ENCODE data around the gene ALDH1L1. TPM values are rescaled to one million over a fixed set of nuclear protein-coding genes. Genes with fewer than 3 reads are reported as not detected.

The ALDH1L1 gene
- total and polyA plus RNA-seq, 2 of the 4 experiments (the other 2 are of a cell fraction): not detected

DNA sequence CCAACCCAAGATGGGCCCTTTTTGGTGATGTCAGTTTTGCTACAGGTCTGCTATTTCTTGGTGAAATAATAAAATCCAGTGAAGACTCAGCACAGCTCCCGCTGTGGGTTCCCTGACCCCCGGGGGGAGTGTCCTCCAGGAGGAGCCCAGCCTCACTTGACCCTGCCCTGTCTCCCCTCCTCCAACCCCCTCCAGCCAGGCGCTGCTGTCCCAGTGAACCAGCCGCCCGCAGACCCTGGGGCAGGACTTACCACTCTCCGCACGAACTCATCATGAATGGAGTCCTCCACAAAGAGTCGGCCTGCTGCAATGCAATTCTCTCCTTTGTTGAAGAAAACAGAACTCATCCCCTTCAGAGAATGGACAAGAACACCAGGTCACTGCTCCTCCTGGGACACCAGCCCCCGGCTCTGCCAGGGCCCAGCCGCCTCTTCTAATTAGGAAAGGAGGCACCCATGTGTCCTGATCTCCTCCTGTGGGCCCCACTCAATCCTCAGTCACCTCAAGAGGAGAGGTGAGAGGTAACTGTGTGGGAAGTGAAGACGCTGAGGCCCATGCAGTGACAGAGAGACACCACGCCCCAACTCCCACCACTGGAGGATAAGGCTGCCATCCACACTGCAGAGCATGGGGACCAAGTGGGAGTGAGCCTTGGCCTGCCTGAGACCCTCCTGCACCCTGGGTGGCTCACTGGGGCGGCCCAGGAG, 67.7 kb downstream of the ALDH1L1 start:
- H4K5ac ChIP-seq (ENCODE audit: low read depth, low read length): no peak overlapping the region
- H3K27me3 ChIP-seq (ENCODE audit: control insufficient read depth, insufficient read depth, low read length): peaks cover 28% of the 10 kb centered on the region
- no peak overlapping the region for H4K8ac ChIP-seq (ENCODE audit: low read depth in 2 of 2, low read length in 2 of 2)
- DNase-seq: no peak
- POLR2A ChIA-PET (ENCODE audit: unreplicated experiment): interaction anchor here (0.5 kb wide), 1 partner anchor 41 kb away, joined by 4 read pairs; no protein-coding TSS in a partner anchor
- no peak overlapping the region for H3K27ac ChIP-seq (ENCODE audit: insufficient read depth, low read length)
- no peak overlapping the region for H2AFZ ChIP-seq (replicated peaks; ENCODE audit: low read length, poor library complexity)
- no peaks in the 10 kb centered on the region for H3K79me1 ChIP-seq (ENCODE audit: low read depth in 1 of 2, low read length in 2 of 2)
- H2BK15ac ChIP-seq (ENCODE audit: low read depth, low read length): no peak overlapping the region
- no peak overlapping the region for H3K4ac ChIP-seq (ENCODE audit: low read depth, low read length)
- no peaks in the 10 kb centered on the region for H3K9me3 ChIP-seq (ENCODE audit: control insufficient read depth, insufficient read depth, low read length)
- no peaks in the 10 kb centered on the region for H3K9me1 ChIP-seq (ENCODE audit: insufficient read depth, low read length)
- H2BK5ac ChIP-seq (ENCODE audit: low read depth, low read length, poor library complexity, severe bottlenecking): no peak overlapping the region
- H3K56ac ChIP-seq (ENCODE audit: extremely low read depth, insufficient read depth, low read length): no peak overlapping the region
- ATAC-seq (ENCODE audit: low read depth): no peak
- intact Hi-C loops (cut with micrococcal nuclease): no loop called here
- no peaks in the 10 kb centered on the region for H3K36me3 ChIP-seq (ENCODE audit: control insufficient read depth, insufficient read depth, low read length)
- no peak overlapping the region for H2AK5ac ChIP-seq (ENCODE audit: low read depth, low read length)
- no peak for TF ChIP-seq USF2 (IDR thresholded peaks at IDR 0.05; ENCODE audit: low read depth, low read length)
- no peak for TF ChIP-seq FOS (IDR thresholded peaks at IDR 0.05; ENCODE audit: low read depth, low read length)
- no peak for TF ChIP-seq MAFK (IDR thresholded peaks at IDR 0.05; ENCODE audit: low read depth, low read length)
- no peak for TF ChIP-seq RAD21 (IDR thresholded peaks at IDR 0.05; ENCODE audit: low read length)
- TF ChIP-seq SMC3 (IDR thresholded peaks at IDR 0.05; ENCODE audit: low read depth, low read length): no peak
- TF ChIP-seq MAZ (IDR thresholded peaks at IDR 0.05; ENCODE audit: borderline replicate concordance, low read depth, low read length): no peak
- TF ChIP-seq POLR2A (IDR thresholded peaks at IDR 0.05; ENCODE audit: low read depth, low read length): no peak
- TF ChIP-seq RFX5 (IDR thresholded peaks at IDR 0.05; ENCODE audit: low read depth, low read length): no peak
- no peak for TF ChIP-seq CHD1 (IDR thresholded peaks at IDR 0.05; ENCODE audit: low read depth, low read length)
- TF ChIP-seq CEBPB (IDR thresholded peaks at IDR 0.05; ENCODE audit: low read depth, low read length): no peak
- TF ChIP-seq CTCF (conservative IDR thresholded peaks at IDR 0.05; ENCODE audit: low read depth, low read length): no peak
- TF ChIP-seq RCOR1 (IDR thresholded peaks at IDR 0.05; ENCODE audit: insufficient replicate concordance, low read length): no peak
- TF ChIP-seq, protein P1, sequence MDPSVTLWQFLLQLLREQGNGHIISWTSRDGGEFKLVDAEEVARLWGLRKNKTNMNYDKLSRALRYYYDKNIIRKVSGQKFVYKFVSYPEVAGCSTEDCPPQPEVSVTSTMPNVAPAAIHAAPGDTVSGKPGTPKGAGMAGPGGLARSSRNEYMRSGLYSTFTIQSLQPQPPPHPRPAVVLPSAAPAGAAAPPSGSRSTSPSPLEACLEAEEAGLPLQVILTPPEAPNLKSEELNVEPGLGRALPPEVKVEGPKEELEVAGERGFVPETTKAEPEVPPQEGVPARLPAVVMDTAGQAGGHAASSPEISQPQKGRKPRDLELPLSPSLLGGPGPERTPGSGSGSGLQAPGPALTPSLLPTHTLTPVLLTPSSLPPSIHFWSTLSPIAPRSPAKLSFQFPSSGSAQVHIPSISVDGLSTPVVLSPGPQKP (IDR thresholded peaks at IDR 0.05; ENCODE audit: borderline replicate concordance, low read depth, low read length): no peak
- no peak for TF ChIP-seq NFE2L2 (IDR thresholded peaks at IDR 0.05; ENCODE audit: low read depth, low read length)
- no peak for TF ChIP-seq BHLHE40 (IDR thresholded peaks at IDR 0.05; ENCODE audit: low read depth, low read length)
- H3K14ac ChIP-seq (replicated peaks; ENCODE audit: low read depth, low read length): no peak overlapping the region
- no peak overlapping the region for H2BK20ac ChIP-seq (ENCODE audit: low read depth, low read length)
- no peak overlapping the region for H2BK120ac ChIP-seq (ENCODE audit: low read depth, low read length)
- H2AK9ac ChIP-seq (replicated peaks; ENCODE audit: low read depth, low read length, poor library complexity): no peak overlapping the region
- H4K20me1 ChIP-seq (ENCODE audit: insufficient read depth, low read length): no peaks in the 10 kb centered on the region
- no peak overlapping the region for H4K91ac ChIP-seq (ENCODE audit: insufficient read depth, low read depth, low read length)
- no peaks in the 10 kb centered on the region for H3K4me1 ChIP-seq (ENCODE audit: control insufficient read depth, insufficient read depth, low read length)
- 90% methylated on average over 2 of the region's 13 CpGs; no CpG with 5 or more reads in 1 of the 2 experiments for WGBS, 2 experiments (ENCODE audit: extremely low coverage in 2 of 2, insufficient read length in 1 of 2)
- H3K9ac ChIP-seq (ENCODE audit: low read depth, low read length): no peak overlapping the region
- H3K23ac ChIP-seq (ENCODE audit: low read depth, low read length): no peak overlapping the region
- dilution Hi-C loops (cut with HindIII; ENCODE audit: low sequenced_read_pairs, unreplicated experiment): no loop called here
- CTCF ChIA-PET: no interaction called here
- no peak overlapping the region for H3K4me3 ChIP-seq (ENCODE audit: insufficient read depth, low read depth, low read length)
- no peak overlapping the region for H3K18ac ChIP-seq (ENCODE audit: low read depth, low read length)
- in situ Hi-C loops (cut with MboI; ENCODE audit: low sequenced_read_pairs): loop anchor here (10.0 kb wide), 1 partner anchor 262 kb away; no protein-coding TSS in a partner anchor
- BruUV-seq (replicated peaks): no TSS peak
- H3K4me2 ChIP-seq (ENCODE audit: low read depth, low read length): no peak overlapping the region
